Endothelial cell of umbilical vein (primary cell): ENCODE results near the gene NKG7. TPM values are rescaled to one million over a fixed set of nuclear protein-coding genes. Genes with fewer than 3 reads are reported as not detected.

Experiments
- BruUV-seq: library from RNA; stranded (reverse); fragments of 400-500 nt; replicated peaks from 2 replicates; lab custom pipeline; 2021; lab: Mats Ljungman, UMichigan
- CTCF ChIA-PET: fragments of 300-600, 350-600 bp; sonication (Branson Sonifier 250); formaldehyde crosslinking; loops from one replicate; lab custom pipeline; 2021; ENCODE audit warnings: antibody characterized with exemption, inconsistent platforms; lab: Charles Lee
- POLR2A ChIA-PET: fragments of 300-600, 350-600 bp; sonication (Branson Sonifier 250); formaldehyde crosslinking; loops from one replicate; lab custom pipeline; 2021; ENCODE audit warnings: antibody characterized with exemption, inconsistent platforms; lab: Charles Lee
- DNase-seq: peaks from one replicate; pipeline ENCODE4 v3.0.0-alpha.2; 2011; ENCODE audit warnings: low read depth, low spot score
- FAIRE-seq: peaks from 2 replicates; lab custom pipeline; 2011; peaks lifted over from hg19 to GRCh38; lab: Jason Lieb, UNC
- H2AFZ ChIP-seq: 2 replicates; pipeline ENCODE4 v1.6.0; 2012; ENCODE audit warnings: low read depth, low read length, control low read depth, inconsistent platforms
- H3K27ac ChIP-seq: 2 replicates; pipeline ENCODE4 v1.5.1; 2011; ENCODE audit warnings: low read depth, mild to moderate bottlenecking, control low read depth, low read length, moderate library complexity; ENCODE audit not compliant: insufficient read depth
- H3K27me3 ChIP-seq, 2 experiments: 2 replicates each; pipeline versions ENCODE4 v1.6.0 to v1.6.1; 2011; ENCODE audit warnings: low read length in 2 of 2, mixed read lengths in 1 of 2; ENCODE audit not compliant: control insufficient read depth in 2 of 2, insufficient read depth in 2 of 2
- H3K36me3 ChIP-seq, 2 experiments: 2 replicates in 1 of 2; 3 replicates in 1 of 2; pipeline ENCODE4 v1.5.1; 2011; ENCODE audit warnings: low read length in 2 of 2, mild to moderate bottlenecking in 1 of 2, moderate library complexity in 1 of 2; ENCODE audit not compliant: control insufficient read depth in 2 of 2, insufficient read depth in 2 of 2; ENCODE audit errors: extremely low read depth in 1 of 2
- H3K4me1 ChIP-seq: 3 replicates; pipeline ENCODE4 v1.5.1; 2011; ENCODE audit warnings: mild to moderate bottlenecking, low read length; ENCODE audit not compliant: control insufficient read depth, insufficient read depth; ENCODE audit errors: extremely low read depth
- H3K4me2 ChIP-seq: 2 replicates; pipeline ENCODE4 v1.6.1; 2011; ENCODE audit warnings: low read length, control low read depth, mixed read lengths; ENCODE audit not compliant: insufficient read depth
- H3K4me3 ChIP-seq, 3 experiments: fragments of 200-600 bp in 1 of 3; sonication (generic), shearing (Covaris generic) in 1 of 3; replicated peaks in 1 of 3; 2 replicates each; pipeline ENCODE4 v1.5.1; 2011 to 2016; ENCODE audit warnings: control low read depth in 3 of 3, low read length in 3 of 3, mild to moderate bottlenecking in 2 of 3, inconsistent platforms in 1 of 3, low read depth in 1 of 3, moderate library complexity in 1 of 3; ENCODE audit not compliant: insufficient read depth in 1 of 3
- H3K79me2 ChIP-seq: 2 replicates; pipeline ENCODE4 v1.6.0; 2012; ENCODE audit warnings: low read length, inconsistent platforms; ENCODE audit not compliant: control insufficient read depth, insufficient read depth
- H3K9ac ChIP-seq: replicated peaks from 2 replicates; pipeline ENCODE3; 2011; ENCODE audit warnings: low read length, control low read depth; ENCODE audit not compliant: insufficient read depth; ENCODE audit errors: extremely low read depth
- H3K9me1 ChIP-seq: replicated peaks from 3 replicates; pipeline ENCODE4 v1.6.0; 2011; ENCODE audit warnings: mild to moderate bottlenecking, low read length; ENCODE audit not compliant: control insufficient read depth, insufficient read depth; ENCODE audit errors: extremely low read depth
- H3K9me3 ChIP-seq: replicated peaks from 2 replicates; pipeline ENCODE4 v1.5.1; 2012; ENCODE audit warnings: low read length, inconsistent platforms; ENCODE audit not compliant: control insufficient read depth, insufficient read depth
- H4K20me1 ChIP-seq: replicated peaks from 2 replicates; pipeline ENCODE3; 2011; ENCODE audit warnings: mild to moderate bottlenecking, low read length; ENCODE audit not compliant: control insufficient read depth, insufficient read depth; ENCODE audit errors: extremely low read depth
- FOS ChIP-seq: IDR thresholded peaks from 2 replicates; pipeline ENCODE4 v1.6.1; 2011; ENCODE audit warnings: mild to moderate bottlenecking, low read length, moderate library complexity, borderline replicate concordance; ENCODE audit not compliant: insufficient read depth
- GATA2 ChIP-seq: IDR thresholded peaks from 2 replicates; pipeline ENCODE4 v1.7.0; 2011; ENCODE audit warnings: low read depth, mild to moderate bottlenecking, moderate library complexity, mixed read lengths, low read length; ENCODE audit not compliant: insufficient read length, insufficient read depth
- JUN ChIP-seq: IDR thresholded peaks from 2 replicates; pipeline ENCODE4 v1.6.1; 2011; ENCODE audit warnings: borderline replicate concordance, low read depth; ENCODE audit not compliant: insufficient read length, insufficient read depth
- MYC ChIP-seq: IDR thresholded peaks from one replicate; pipeline ENCODE4 v1.6.1; 2011; ENCODE audit warnings: mild to moderate bottlenecking, low read depth, low read length
- POLR2A ChIP-seq: IDR thresholded peaks from 2 replicates; pipeline ENCODE4 v1.6.1; 2012; ENCODE audit warnings: low read depth, mild to moderate bottlenecking, control low read depth, low read length
- dilution Hi-C: fragments of 300-500 bp; cut with MboI; formaldehyde crosslinking; loops from one replicate; pipeline ENCODE4 v1.15.0; 2019; ENCODE audit warnings: low sequenced_read_pairs; ENCODE audit not compliant: extremely low pct_ligation_motif_present
- intact Hi-C: fragments of 100-400 bp; cut with micrococcal nuclease; formaldehyde crosslinking; loops from one replicate; pipeline ENCODE4 v1.10.0; 2022
- polyA plus RNA-seq, 4 experiments: library from polyadenylated mRNA; depleted of rRNA in 3 of 4; stranded (reverse) in 3 of 4; unstranded in 1 of 4; fragments of >200 nt; gene quantifications; 2 replicates each; pipeline versions ENCODE4 v1.2.1 to v1.2.3, GENCODE V29; 2011 to 2012; ENCODE audit warnings: missing spikeins in 1 of 4
- total RNA-seq: library from RNA; stranded (reverse); gene quantifications from 2 replicates; pipeline ENCODE4 v1.2.3, GENCODE V29; 2021
- TF ChIP-seq, protein P1 (sequence below), 2 donors: IDR thresholded peaks; 1 replicate in 1 of 2; 2 replicates in 1 of 2; pipeline ENCODE4 v1.5.1; 2011; ENCODE audit warnings: low read length in 2 of 2, mild to moderate bottlenecking in 2 of 2, moderate library complexity in 2 of 2, control low read depth in 1 of 2, inconsistent platforms in 1 of 2, low read depth in 1 of 2; ENCODE audit not compliant: insufficient read depth in 1 of 2; ENCODE audit errors: extremely low read depth in 1 of 2

NKG7 gene
- total and polyA plus RNA-seq, 2 donors (not counting 3 experiments of a cell fraction or from before 2014, with no cell fraction given) = not detected

DNA sequence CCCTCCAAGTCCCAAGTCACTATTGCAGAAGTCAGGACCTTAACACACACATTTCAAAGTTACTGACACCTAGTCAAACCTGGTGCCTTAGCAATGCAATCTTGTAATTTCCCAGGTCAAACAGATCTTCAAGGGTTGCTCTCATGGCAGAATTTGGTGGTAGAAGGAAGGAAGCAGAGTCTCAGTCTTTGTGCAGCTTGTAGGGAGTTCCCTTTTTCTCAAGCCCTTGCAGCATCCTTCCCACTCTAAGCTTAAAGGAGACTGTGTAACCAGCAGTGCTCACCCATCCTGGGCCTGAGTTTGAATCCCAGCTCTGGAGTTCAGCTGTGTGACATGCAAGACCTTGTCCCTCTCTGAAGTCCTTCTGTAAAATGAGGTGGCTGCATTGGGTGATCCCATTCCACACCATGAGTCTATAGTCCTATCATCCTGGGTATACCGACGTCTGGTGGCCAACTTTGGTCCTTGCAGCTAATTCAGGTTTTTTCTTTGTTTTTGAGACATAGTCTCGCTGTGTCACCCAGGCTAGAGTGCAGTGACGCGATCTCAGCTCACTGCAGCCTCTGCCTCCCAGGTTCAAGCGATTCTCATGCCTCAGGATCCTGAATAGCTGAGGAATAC, 35.2 kb upstream of the NKG7 start:
- intact Hi-C loops = no loop called here
- TF ChIP-seq MYC (no peak), GATA2 (no peak), JUN (no peak), FOS (no peak), POLR2A (no peak)
- TF ChIP-seq, protein P1, sequence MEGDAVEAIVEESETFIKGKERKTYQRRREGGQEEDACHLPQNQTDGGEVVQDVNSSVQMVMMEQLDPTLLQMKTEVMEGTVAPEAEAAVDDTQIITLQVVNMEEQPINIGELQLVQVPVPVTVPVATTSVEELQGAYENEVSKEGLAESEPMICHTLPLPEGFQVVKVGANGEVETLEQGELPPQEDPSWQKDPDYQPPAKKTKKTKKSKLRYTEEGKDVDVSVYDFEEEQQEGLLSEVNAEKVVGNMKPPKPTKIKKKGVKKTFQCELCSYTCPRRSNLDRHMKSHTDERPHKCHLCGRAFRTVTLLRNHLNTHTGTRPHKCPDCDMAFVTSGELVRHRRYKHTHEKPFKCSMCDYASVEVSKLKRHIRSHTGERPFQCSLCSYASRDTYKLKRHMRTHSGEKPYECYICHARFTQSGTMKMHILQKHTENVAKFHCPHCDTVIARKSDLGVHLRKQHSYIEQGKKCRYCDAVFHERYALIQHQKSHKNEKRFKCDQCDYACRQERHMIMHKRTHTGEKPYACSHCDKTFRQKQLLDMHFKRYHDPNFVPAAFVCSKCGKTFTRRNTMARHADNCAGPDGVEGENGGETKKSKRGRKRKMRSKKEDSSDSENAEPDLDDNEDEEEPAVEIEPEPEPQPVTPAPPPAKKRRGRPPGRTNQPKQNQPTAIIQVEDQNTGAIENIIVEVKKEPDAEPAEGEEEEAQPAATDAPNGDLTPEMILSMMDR (IDR thresholded peaks at IDR 0.05; ENCODE audit: extremely low read depth in 1 of 2, insufficient read depth in 1 of 2, low read depth in 1 of 2, low read length in 2 of 2) = peak; percentile 13 to 38
- FAIRE-seq (no peak), DNase-seq (peak; percentile 27)
- Histone ChIP-seq H4K20me1 (no peaks in the 10 kb centered on the region), H3K4me1 (no peaks in the 10 kb centered on the region), H3K36me3 (no peaks in the 10 kb centered on the region), H3K9ac (no peak overlapping the region), H3K27ac (no peak overlapping the region), H3K9me3 (no peaks in the 10 kb centered on the region), H3K27me3 (no peaks in the 10 kb centered on the region), H3K4me2 (no peak overlapping the region), H3K79me2 (no peaks in the 10 kb centered on the region), H2AFZ (no peak overlapping the region), H3K9me1 (no peaks in the 10 kb centered on the region), H3K4me3 (no peak overlapping the region)
- no TSS peak for BruUV-seq
- ChIA-PET POLR2A (no interaction called here), CTCF (interaction anchor here (0.7 to 2.4 kb wide), 7 partner anchors 10 to 253 kb away, joined by 3 to 17 read pairs (median 3); partner anchors contain the start of gene SIGLEC10)
- dilution Hi-C loops = no loop called here
